Hepatocyte (in vitro differentiated cells): ENCODE measurements around the gene GMPR. TPM values are rescaled to one million over a fixed set of nuclear protein-coding genes. Genes with fewer than 3 reads are reported as not detected.
"Not testable (repeated sequence)": the region's sequence is repeated elsewhere in the genome, so short reads cannot be mapped to it uniquely, and the experiment has no call there.

Source experiments
- DNase-seq: peaks from one replicate; pipeline ENCODE4 v3.0.0-alpha.2; 2016; ENCODE audit warnings: low spot score
- H2AFZ ChIP-seq: fragments of 200-600 bp; sonication (generic); 2 replicates; pipeline ENCODE4 v1.6.0; 2016; ENCODE audit warnings: antibody characterized with exemption, mild to moderate bottlenecking
- H3K27ac ChIP-seq: fragments of 200-600 bp; sonication (generic); 2 replicates; pipeline ENCODE4 v1.5.1; 2016; ENCODE audit warnings: mild to moderate bottlenecking
- H3K27me3 ChIP-seq: fragments of 200-600 bp; sonication (generic); 2 replicates; pipeline ENCODE4 v1.6.1; 2016
- H3K36me3 ChIP-seq: fragments of 200-600 bp; sonication (generic); replicated peaks from 2 replicates; pipeline ENCODE4 v1.5.1; 2016; ENCODE audit warnings: low read depth; ENCODE audit not compliant: insufficient read depth
- H3K4me1 ChIP-seq: fragments of 200-600 bp; sonication (generic); 2 replicates; pipeline ENCODE4 v1.5.1; 2016; ENCODE audit warnings: mild to moderate bottlenecking, moderate library complexity; ENCODE audit not compliant: insufficient read depth
- H3K4me2 ChIP-seq: fragments of 200-600 bp; sonication (generic); 2 replicates; pipeline ENCODE4 v1.6.0; 2016
- H3K4me3 ChIP-seq: fragments of 200-600 bp; sonication (generic); 2 replicates; pipeline ENCODE4 v1.5.1; 2016; ENCODE audit warnings: mild to moderate bottlenecking
- H3K79me2 ChIP-seq: fragments of 200-600 bp; sonication (generic); 2 replicates; pipeline ENCODE4 v1.6.0; 2017; ENCODE audit warnings: mild to moderate bottlenecking
- H3K9me2 ChIP-seq: fragments of 200-600 bp; sonication (generic); replicated peaks from 2 replicates; pipeline ENCODE4 v1.6.0; 2017; ENCODE audit warnings: mild to moderate bottlenecking; ENCODE audit not compliant: insufficient read depth
- H3K9me3 ChIP-seq: fragments of 200-600 bp; sonication (generic); 2 replicates; pipeline ENCODE4 v1.5.1; 2016; ENCODE audit warnings: low read depth, mild to moderate bottlenecking
- H4K20me1 ChIP-seq: fragments of 200-600 bp; sonication (generic); 2 replicates; pipeline ENCODE4 v1.6.0; 2016; ENCODE audit warnings: mild to moderate bottlenecking; ENCODE audit not compliant: insufficient read depth, poor library complexity, severe bottlenecking
- EZH2 ChIP-seq: fragments of 200-600 bp; sonication (generic); IDR thresholded peaks from 2 replicates; pipeline ENCODE4 v1.6.1; 2016; ENCODE audit warnings: antibody characterized with exemption, mild to moderate bottlenecking, borderline replicate concordance
- EZH2phosphoT487 ChIP-seq: fragments of 200-600 bp; sonication (generic); IDR thresholded peaks from one replicate; pipeline ENCODE4 v1.6.1; 2018; ENCODE audit warnings: antibody characterized with exemption, mild to moderate bottlenecking, low read depth, moderate library complexity; ENCODE audit not compliant: unreplicated experiment, severe bottlenecking
- WGBS: methylation state at CpG from one replicate; pipeline ENCODE4 v1.1.6; 2016; ENCODE audit warnings: low lambda C conversion rate; ENCODE audit errors: missing lambda C conversion rate; 5-methylcytosine and 5-hydroxymethylcytosine counted together
- polyA plus RNA-seq: library from polyadenylated mRNA; unstranded; fragments of >200 nt; fragmentation: Nextera tagmentation; extraction: Ambion mirVana; gene quantifications from 2 replicates; pipeline ENCODE4 v1.2.1, GENCODE V29; 2016
- total RNA-seq: library from RNA; depleted of rRNA; stranded (reverse); fragments of >200 nt; gene quantifications from 2 replicates; pipeline ENCODE4 v1.2.3, GENCODE V29; 2014
- TF ChIP-seq, protein P1 (sequence below): fragments of 200-600 bp; sonication (generic); IDR thresholded peaks from 2 replicates; pipeline ENCODE4 v1.5.1; 2016; ENCODE audit warnings: antibody characterized with exemption, mild to moderate bottlenecking; ENCODE audit not compliant: poor library complexity

Gene GMPR
- total and polyA plus RNA-seq, 2 experiments from 2014 or later: 6.1 to 16.5 TPM

DNA sequence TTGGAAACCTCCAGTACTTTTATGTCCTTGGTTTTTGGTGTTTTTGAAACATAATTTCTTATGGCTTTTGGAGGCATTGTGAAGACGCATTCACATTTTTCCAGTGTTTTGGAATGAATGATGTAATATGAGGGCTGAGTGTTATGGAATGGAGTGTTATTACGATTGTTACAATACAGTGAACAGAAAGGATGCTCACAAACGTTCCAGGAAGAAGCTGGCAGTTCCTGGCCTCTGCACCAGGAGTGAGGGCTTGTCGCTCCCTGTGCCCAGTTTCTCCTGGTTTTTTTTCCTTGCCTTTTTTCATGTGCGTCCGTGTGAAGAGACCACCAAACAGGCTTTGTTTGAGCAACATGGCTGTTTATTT lies 20.3 kb downstream of the GMPR start:
- TF ChIP-seq EZH2phosphoT487 (no peak), EZH2 (no peak)
- TF ChIP-seq, protein P1, sequence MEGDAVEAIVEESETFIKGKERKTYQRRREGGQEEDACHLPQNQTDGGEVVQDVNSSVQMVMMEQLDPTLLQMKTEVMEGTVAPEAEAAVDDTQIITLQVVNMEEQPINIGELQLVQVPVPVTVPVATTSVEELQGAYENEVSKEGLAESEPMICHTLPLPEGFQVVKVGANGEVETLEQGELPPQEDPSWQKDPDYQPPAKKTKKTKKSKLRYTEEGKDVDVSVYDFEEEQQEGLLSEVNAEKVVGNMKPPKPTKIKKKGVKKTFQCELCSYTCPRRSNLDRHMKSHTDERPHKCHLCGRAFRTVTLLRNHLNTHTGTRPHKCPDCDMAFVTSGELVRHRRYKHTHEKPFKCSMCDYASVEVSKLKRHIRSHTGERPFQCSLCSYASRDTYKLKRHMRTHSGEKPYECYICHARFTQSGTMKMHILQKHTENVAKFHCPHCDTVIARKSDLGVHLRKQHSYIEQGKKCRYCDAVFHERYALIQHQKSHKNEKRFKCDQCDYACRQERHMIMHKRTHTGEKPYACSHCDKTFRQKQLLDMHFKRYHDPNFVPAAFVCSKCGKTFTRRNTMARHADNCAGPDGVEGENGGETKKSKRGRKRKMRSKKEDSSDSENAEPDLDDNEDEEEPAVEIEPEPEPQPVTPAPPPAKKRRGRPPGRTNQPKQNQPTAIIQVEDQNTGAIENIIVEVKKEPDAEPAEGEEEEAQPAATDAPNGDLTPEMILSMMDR: no peak
- Histone ChIP-seq H4K20me1 (no peaks in the 10 kb centered on the region), H2AFZ (no peak overlapping the region), H3K4me1 (no peaks in the 10 kb centered on the region), H3K36me3 (no peaks in the 10 kb centered on the region), H3K79me2 (no peaks in the 10 kb centered on the region), H3K4me2 (no peak overlapping the region), H3K9me3 (no peaks in the 10 kb centered on the region), H3K4me3 (no peak overlapping the region), H3K9me2 (no peaks in the 10 kb centered on the region), H3K27ac (no peak overlapping the region), H3K27me3 (no peaks in the 10 kb centered on the region)
- 82% methylated on average over 6 of the region's 6 CpGs for WGBS
- no peak for DNase-seq

GRCh38 chr6:16259604-16260003 lies 21.2 kb downstream of the GMPR start:
- DNase-seq, H3K36me3 ChIP-seq, H3K27ac ChIP-seq, H3K9me2 ChIP-seq, H4K20me1 ChIP-seq, H3K27me3 ChIP-seq, H2AFZ ChIP-seq, H3K4me2 ChIP-seq, H3K4me1 ChIP-seq, H3K79me2 ChIP-seq, H3K9me3 ChIP-seq, H3K4me3 ChIP-seq: not testable (repeated sequence)
- 89% methylated on average over 2 of the region's 3 CpGs for WGBS

DNA sequence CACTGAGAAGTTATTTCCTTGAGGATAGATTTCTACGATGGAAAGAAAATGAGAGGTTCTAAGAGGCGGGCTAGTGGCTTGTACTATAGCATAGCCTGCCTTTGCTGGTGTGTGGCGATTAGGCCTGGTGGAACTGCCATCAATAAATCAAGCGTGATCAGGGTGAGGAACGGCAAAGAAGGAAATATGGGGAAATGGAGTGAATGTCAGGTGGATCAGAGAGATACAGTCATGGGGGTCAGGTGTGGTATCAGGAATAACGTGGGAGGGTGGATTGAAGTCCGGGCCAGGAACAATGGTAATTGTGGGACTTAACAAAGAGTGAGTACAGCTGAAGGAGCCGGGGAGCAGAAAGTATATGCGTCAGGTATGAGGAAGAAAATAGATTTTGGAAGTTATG lies 22.2 kb downstream of the GMPR start:
- H3K4me3 ChIP-seq, H4K20me1 ChIP-seq, H3K4me2 ChIP-seq, H3K9me2 ChIP-seq, H3K4me1 ChIP-seq, H3K27ac ChIP-seq, DNase-seq, H3K27me3 ChIP-seq, H3K36me3 ChIP-seq, H3K79me2 ChIP-seq, H2AFZ ChIP-seq, H3K9me3 ChIP-seq: not testable (repeated sequence)
- WGBS: 73% methylated on average over 7 of the region's 9 CpGs

DNA sequence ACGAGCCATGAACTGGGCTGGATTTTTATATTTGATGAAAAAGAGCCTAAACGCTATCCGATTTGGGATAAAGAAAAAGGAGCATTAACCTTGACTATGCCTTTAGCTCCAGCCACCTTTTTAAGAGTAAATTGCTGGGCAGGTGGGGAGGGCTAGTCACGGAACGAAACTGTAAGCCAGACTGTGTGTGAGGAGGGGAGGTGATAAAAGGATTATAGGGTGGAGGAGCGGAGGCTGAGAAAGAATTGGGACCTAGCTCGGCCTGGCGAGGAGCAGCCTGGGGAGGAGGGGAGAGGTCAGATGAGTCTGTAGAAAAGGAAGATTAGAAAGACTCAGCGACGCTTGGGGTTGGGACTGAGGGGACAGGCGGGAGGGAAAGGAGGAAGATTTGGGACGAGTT lies 24.4 kb downstream of the GMPR start:
- H3K4me1 ChIP-seq, H3K27ac ChIP-seq, H2AFZ ChIP-seq, H3K79me2 ChIP-seq, H4K20me1 ChIP-seq, DNase-seq, H3K9me3 ChIP-seq, H3K9me2 ChIP-seq, H3K4me2 ChIP-seq, H3K27me3 ChIP-seq, H3K36me3 ChIP-seq, H3K4me3 ChIP-seq: not testable (repeated sequence)
- 61% methylated on average over 8 of the region's 12 CpGs for WGBS

DNA sequence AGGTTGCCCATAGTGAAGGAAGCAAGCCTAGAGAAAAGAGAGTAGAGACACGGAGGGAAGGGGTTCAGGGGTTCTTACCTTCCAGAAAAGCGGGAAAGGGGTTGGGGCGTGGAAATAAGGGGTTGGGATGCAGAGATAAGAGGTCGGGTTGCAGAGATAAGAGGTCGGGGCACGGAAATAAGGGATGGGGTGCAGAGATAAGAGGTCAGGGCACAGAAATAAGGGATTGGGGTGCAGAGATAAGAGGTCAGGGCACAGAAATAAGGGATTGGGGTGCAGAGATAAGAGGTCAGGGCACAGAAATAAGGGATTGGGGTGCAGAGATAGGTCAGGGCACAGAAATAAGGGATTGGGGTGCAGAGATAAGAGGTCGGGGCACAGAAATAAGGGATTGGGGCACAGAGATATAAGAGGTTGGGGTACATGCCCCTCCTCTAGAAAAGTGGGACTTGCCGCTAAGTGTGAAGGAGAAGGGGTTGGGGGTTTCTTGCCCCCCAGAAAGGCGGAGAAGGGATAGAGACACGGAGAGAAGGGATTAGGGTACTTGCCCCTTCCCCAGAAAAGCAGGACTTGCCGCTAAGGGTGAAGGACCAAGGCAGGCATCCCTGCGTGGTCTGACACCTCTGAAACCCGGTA lies 25.2 kb downstream of the GMPR start:
- not testable (repeated sequence) for H3K4me3 ChIP-seq, H3K79me2 ChIP-seq, H3K9me2 ChIP-seq, H4K20me1 ChIP-seq, H3K36me3 ChIP-seq, DNase-seq, H3K4me1 ChIP-seq, H3K27ac ChIP-seq, H3K27me3 ChIP-seq, H2AFZ ChIP-seq, H3K9me3 ChIP-seq, H3K4me2 ChIP-seq
- 74% methylated on average over 12 of the region's 13 CpGs for WGBS
